Endothelial cell of hepatic sinusoid (primary cell): ENCODE measurements around the gene GPR158.
"Not testable (repeated sequence)": the region's sequence is repeated elsewhere in the genome, so short reads cannot be mapped to it uniquely, and the experiment has no call there.

Experiments
- in situ Hi-C: cut with HindIII; loops from 2 replicates; pipeline ENCODE4 v1.10.0; 2017; ENCODE audit warnings: low sequenced_read_pairs

The GPR158 gene

GRCh38 chr10:25174461-25175230 lies at the start of gene GPR158:
TSS of gene GPR158 (plus strand) at chr10:25175001. CDS start at chr10:25175421, 420 bp downstream.
- in situ Hi-C loops = no loop called here

DNA sequence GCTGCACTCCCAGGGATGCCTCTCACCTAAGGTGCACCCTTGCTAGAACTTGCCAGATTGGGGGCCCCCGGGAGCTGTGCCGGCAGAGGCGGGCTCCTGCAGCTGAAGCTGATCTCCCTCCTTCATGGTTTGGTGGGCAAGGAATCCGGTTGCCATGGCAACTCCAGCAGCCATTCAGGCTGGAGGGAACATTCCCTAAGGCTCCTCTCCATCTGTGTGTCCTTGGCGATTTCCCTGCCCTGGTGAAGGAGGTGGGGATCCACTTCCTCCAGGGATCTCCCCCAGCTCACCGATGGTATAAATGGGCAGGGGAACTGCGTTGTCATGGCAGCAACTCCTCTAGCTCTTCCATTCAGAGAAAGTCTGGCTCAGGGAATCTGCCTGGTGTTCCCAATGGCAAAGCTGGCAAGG lies 49.6 kb upstream of the GPR158 start:
- in situ Hi-C loops = no loop called here

DNA sequence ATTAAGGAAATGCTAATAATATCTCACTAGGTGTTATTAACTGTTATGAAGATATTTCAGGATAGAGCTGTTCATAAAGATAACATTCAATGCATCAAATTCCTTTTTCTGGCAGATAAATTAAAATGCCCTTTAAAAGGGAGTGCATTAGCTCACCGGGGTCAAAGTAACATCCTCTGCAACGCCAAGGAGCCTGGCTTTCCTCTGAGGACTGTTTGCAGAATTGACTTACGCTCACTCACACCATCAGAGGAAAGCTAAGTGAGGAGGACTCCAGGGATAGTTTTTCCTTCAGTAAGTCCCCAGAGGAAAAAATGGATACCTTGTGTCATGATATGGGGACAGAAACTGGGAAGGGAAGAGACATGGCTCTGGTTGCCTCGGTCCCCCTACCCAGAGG lies 45.2 kb upstream of the GPR158 start:
- in situ Hi-C loops = no loop called here

DNA sequence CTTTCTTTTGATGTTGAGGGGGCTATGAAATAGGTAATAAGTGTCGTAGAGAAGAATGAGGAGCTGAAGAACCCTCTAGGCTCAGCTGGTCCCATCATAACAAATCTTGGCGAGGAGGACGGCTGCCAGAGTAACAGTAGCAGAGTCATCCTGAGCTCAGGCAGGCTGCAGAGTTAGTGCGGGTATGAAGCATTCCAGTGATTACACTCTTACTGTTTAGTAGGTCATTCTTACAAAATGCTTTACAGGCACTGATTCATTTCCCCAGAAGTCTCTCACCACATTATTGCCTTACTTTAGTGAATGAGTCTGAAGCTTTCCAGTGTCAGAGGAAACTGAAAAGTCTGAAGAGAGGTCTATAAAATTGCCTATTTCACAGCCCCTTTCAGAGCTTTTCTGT lies 43.9 kb upstream of the GPR158 start:
- in situ Hi-C loops = no loop called here

DNA sequence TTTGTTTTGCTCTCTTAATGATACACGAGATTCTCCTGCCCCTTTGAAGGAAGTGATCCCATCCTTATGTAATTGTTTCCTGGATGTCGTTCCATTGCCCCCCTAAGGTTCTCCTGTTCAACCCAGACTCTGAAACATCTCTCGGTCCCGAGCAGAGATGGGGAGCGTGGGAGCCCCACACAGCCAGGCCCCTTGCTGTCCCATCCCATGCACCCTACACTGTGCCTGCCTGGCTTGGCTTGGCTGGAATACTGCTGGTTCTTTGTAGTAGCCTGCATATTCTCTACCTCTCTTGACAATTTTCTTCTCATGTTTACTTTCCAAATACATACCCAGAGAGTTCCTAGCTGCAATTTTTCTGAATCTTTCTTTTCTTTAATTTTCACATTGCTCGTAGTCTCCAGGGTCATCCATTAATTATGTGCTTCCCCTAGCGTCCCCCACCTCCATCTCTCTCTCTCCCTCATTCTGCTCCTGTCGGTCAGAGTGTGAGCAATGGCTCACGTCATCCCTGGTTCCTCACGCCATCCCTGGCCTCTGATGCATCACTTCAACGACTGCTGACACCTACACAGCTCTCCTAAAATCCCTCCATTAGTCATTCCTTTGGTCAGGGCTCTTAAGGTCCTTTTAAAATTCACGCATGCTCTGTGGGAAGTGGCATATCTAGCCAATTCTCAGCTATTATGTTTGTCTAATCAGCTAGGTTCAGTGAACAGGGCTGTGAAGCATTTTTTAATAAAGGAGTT lies 32.5 kb upstream of the GPR158 start:
- in situ Hi-C loops = no loop called here

- in situ Hi-C loops = no loop called here
These were observed 17.2 kb upstream of the GPR158 start for GRCh38 chr10:25157650-25158049.

DNA sequence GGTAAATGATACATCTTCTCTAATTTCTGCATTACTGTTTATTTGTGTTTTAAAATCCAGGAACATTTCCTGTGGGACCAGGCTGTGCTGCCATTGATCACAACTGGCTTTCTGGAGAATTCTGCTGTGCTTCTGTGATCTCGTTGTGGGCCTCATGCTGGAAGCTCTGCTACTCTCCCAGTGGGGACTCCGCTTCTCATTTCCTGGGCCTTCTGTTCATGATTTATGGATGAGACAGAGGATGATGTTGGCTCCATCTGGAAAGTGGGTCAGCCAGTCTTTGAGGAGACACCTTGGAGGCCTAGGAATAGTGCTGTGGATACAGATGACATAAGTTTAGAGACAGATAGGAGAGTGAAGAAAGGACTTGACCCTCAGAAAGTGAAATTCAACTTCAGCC lies 15.2 kb upstream of the GPR158 start:
- in situ Hi-C loops = no loop called here

DNA sequence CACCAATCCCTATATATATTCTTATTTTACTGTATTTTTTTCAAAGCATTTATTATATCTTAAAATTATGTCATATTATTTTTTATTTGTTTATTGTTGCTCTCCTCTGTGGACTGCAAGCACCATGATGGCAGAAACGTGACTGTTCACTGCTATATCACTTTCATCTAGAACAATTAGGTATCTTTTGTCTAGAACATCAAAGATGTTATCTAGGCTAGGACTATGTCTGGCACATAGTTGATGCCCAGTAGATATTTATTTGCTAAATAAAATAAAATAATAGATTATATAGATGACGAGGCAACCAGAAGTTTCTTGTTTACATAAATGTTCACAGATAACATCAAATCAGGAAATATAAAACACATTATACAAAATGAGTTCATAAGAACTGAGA lies 12.4 kb upstream of the GPR158 start:
- in situ Hi-C loops = no loop called here

GRCh38 chr10:25163464-25163863 lies 11.3 kb upstream of the GPR158 start:
- in situ Hi-C loops = not testable (repeated sequence)

DNA sequence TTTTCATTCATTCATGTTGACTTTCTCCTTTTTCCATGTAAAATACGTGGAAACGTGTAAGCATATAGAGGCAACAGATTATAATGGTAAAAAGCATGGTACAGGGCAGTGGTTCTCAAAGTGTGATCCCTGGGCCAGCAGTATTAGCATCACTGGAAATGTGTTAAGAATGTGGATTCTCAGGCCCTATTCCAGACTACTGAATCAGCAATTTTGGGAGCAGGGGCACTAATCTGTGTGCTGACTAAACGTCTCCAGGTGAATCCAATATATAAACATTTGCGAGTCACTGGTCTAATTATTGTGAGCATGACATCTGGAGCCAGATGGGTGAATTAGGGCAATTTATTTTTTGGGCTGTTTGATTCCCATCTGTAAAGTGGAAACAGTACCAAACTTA lies 5.1 kb upstream of the GPR158 start:
- in situ Hi-C loops = loop anchor here (5.0 kb wide), 1 partner anchor 62 kb away; no protein-coding TSS in a partner anchor

- in situ Hi-C loops = no loop called here
These were observed 4.2 kb upstream of the GPR158 start for GRCh38 chr10:25170627-25171026.

GRCh38 chr10:25175527-25176420 lies 973 bp downstream of the GPR158 start:
- in situ Hi-C loops = no loop called here

- in situ Hi-C loops = no loop called here
These were observed 1.7 kb downstream of the GPR158 start for GRCh38 chr10:25176421-25176968.

GRCh38 chr10:25177093-25177753 lies 2.4 kb downstream of the GPR158 start:
- in situ Hi-C loops = no loop called here

GRCh38 chr10:25177754-25178135 lies 2.9 kb downstream of the GPR158 start:
- in situ Hi-C loops = no loop called here

GRCh38 chr10:25178411-25178810 lies 3.6 kb downstream of the GPR158 start:
- in situ Hi-C loops = no loop called here

DNA sequence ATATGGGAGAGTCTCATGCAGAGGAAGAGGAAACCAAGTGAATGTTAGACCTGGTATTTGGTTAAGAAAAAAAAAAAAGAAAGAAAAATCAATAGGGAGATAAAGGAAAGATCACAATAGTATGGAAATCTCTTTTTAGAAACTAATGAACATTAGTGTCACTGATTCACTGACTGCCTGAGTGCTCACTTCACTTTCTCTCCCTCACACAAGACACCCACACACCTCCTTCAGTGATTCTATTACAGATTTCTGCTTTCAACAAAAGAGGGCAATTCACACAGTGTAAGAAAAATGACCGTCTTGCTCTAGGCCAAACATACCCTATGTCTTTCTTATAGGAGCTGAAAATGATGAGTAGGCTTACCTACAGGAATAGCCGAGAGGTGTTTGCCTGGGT lies 6.0 kb downstream of the GPR158 start:
- in situ Hi-C loops = loop anchor here (5.0 kb wide), 1 partner anchor 42 kb away; no protein-coding TSS in a partner anchor

DNA sequence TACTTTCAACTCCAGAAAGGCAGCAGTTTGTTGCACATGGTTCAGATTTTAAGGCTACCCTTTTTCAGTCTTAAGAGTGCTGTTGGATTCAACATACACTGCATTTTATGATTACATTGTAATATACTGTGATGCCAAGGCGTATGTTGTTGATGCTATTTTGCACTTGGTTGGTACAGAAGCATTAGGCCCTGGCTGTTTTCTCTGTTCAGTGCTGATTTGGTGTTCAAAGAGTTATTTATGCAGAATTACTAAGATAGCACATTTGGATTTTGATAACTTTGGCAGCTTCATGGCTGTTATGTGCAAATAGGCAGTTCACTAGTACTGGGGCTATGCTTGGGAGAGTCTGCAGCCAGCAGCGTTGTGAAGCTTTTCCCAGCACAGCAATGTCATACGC lies 7.8 kb downstream of the GPR158 start:
- in situ Hi-C loops = loop anchor here (5.0 kb wide), 1 partner anchor 40 kb away; no protein-coding TSS in a partner anchor

DNA sequence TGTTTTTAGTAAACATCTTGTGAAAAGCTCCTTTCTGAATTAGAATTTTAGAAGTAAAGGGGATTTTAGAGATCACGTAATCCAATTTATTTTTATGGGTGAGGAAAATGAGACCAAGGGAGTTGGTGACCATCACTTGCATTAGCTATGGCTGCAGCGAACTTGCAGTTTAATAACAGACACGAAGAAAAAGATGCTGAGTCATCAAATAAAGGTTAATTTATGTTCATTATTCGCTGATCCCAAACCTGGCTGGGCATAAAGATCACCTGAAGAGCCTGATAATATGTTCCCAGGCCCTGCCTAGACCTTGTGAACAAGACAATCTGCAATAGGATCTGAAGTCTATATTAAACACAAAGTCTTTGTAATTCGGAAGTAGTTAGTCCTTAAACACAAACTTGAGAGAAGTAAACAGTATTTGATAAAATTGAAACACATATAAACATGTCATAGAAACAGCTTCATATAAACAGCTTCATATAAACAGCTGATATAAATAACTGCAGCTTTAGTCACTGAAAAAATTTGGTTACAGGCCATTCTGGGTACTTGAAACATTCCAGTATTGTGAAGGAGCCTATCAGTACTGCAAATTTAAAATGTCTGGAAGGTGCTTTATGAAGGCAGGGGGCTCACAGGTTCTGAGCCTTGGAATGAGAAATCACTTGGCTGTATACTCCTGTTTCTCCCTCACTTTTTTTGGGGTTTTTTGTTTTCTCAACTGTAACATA lies 16.5 kb downstream of the GPR158 start:
- in situ Hi-C loops = no loop called here

DNA sequence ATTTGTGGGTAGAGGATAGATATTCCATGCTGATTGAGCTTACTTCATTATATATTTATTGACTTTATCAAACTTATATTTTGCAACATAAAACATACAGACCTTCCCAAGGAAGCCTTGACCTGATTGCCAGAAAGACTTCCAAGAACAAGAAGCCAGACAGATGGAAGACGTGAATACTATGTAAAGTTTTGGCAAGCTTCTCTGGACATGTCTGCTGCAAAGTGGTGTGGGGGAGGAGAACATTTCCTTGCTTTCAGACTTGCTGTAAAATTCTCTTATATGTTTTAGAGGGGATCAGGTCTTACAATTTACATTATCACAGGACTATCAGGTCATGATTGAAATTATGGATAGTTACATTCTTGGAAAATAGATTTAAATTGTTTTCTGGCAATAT lies 23.4 kb downstream of the GPR158 start:
- in situ Hi-C loops = no loop called here
